Measurements from ENCODE around the gene BCAS2. TPM values are rescaled to one million over a fixed set of nuclear protein-coding genes. Genes with fewer than 3 reads are reported as not detected.

BCAS2 gene
- total RNA-seq, 1 experiment from 2014 or later, result 30.1 TPM

- Histone ChIP-seq H3K4me1 (0 out of 2 replicates have a peak, but pooled peaks cover 3% of the 10 kb centered on the region), H3K4me3 (ENCODE audit: low read depth, low read length) (no peak overlapping the region), H3K36me3 (ENCODE audit: control insufficient read depth, insufficient read depth, low read length) (no peaks in the 10 kb centered on the region), H3K9me3 (no peaks in the 10 kb centered on the region), H3K27me3 (replicated peaks; ENCODE audit: control insufficient read depth, insufficient read depth, low read length) (no peaks in the 10 kb centered on the region)
- POLR2A ChIA-PET, result no interaction called here
- TF ChIP-seq CTCF (IDR thresholded peaks at IDR 0.05; ENCODE audit: insufficient read depth in 1 of 2, low read depth in 1 of 2, low read length in 1 of 2, severe bottlenecking in 1 of 2, unreplicated experiment in 1 of 2), result no peak
- intact Hi-C loops (cut with micrococcal nuclease; ENCODE audit: unreplicated experiment), result no loop called here
- no TSS peak for BruUV-seq (replicated peaks)
- DNase-seq, result no peak
- peaks cover 9% of the 10 kb centered on the region for H3K36me3 Mint-ChIP-seq (ENCODE audit: insufficient read depth, unreplicated experiment)
- no peaks in the 10 kb centered on the region for H3K27me3 Mint-ChIP-seq (ENCODE audit: insufficient read depth, unreplicated experiment)
- H3K4me3 Mint-ChIP-seq (ENCODE audit: unreplicated experiment), result no peak overlapping the region
- H3K4me1 Mint-ChIP-seq (ENCODE audit: low read depth, unreplicated experiment), result no peaks in the 10 kb centered on the region
- H3K27ac Mint-ChIP-seq (ENCODE audit: unreplicated experiment), result no peak overlapping the region
- CTCF ChIA-PET, result no interaction called here
- H3K9me3 Mint-ChIP-seq (ENCODE audit: unreplicated experiment), result no peaks in the 10 kb centered on the region
These were observed 5.2 kb upstream of the BCAS2 start for GRCh38 chr1:114586513-114587047.

- Histone ChIP-seq H3K4me1 (0 out of 2 replicates have a peak, but pooled peaks cover 3% of the 10 kb centered on the region), H3K9me3 (no peaks in the 10 kb centered on the region), H3K36me3 (ENCODE audit: control insufficient read depth, insufficient read depth, low read length) (no peaks in the 10 kb centered on the region), H3K4me3 (ENCODE audit: low read depth, low read length) (no peak overlapping the region), H3K27me3 (replicated peaks; ENCODE audit: control insufficient read depth, insufficient read depth, low read length) (no peaks in the 10 kb centered on the region)
- Mint-ChIP-seq H3K27ac (ENCODE audit: unreplicated experiment) (no peak overlapping the region), H3K9me3 (ENCODE audit: unreplicated experiment) (no peaks in the 10 kb centered on the region), H3K4me1 (ENCODE audit: low read depth, unreplicated experiment) (no peaks in the 10 kb centered on the region), H3K36me3 (ENCODE audit: insufficient read depth, unreplicated experiment) (peaks cover 14% of the 10 kb centered on the region), H3K27me3 (ENCODE audit: insufficient read depth, unreplicated experiment) (no peaks in the 10 kb centered on the region), H3K4me3 (ENCODE audit: unreplicated experiment) (no peak overlapping the region)
- ChIA-PET CTCF (no interaction called here), POLR2A (no interaction called here)
- intact Hi-C loops (cut with micrococcal nuclease; ENCODE audit: unreplicated experiment), result no loop called here
- no peak for TF ChIP-seq CTCF (IDR thresholded peaks at IDR 0.05; ENCODE audit: insufficient read depth in 1 of 2, low read depth in 1 of 2, low read length in 1 of 2, severe bottlenecking in 1 of 2, unreplicated experiment in 1 of 2)
- BruUV-seq (replicated peaks), result no TSS peak
- no peak for DNase-seq
These were observed 3.8 kb upstream of the BCAS2 start for GRCh38 chr1:114585231-114585630.

- CTCF ChIA-PET, result no interaction called here
- no peaks in the 10 kb centered on the region for H3K27me3 Mint-ChIP-seq (ENCODE audit: insufficient read depth, unreplicated experiment)
- H3K9me3 Mint-ChIP-seq (ENCODE audit: unreplicated experiment), result no peaks in the 10 kb centered on the region
- H3K36me3 Mint-ChIP-seq (ENCODE audit: insufficient read depth, unreplicated experiment), result peaks cover 36% of the 10 kb centered on the region
- POLR2A ChIA-PET, result no interaction called here
- no peaks in the 10 kb centered on the region for H3K4me1 Mint-ChIP-seq (ENCODE audit: low read depth, unreplicated experiment)
- H3K4me3 ChIP-seq (ENCODE audit: low read depth, low read length), result no peak overlapping the region
- no TSS peak for BruUV-seq (replicated peaks)
- no peak overlapping the region for H3K27ac Mint-ChIP-seq (ENCODE audit: unreplicated experiment)
- DNase-seq, result no peak
- no peaks in the 10 kb centered on the region for H3K9me3 ChIP-seq
- intact Hi-C loops (cut with micrococcal nuclease; ENCODE audit: unreplicated experiment), result no loop called here
- H3K4me1 ChIP-seq, result no peaks in the 10 kb centered on the region
- no peak overlapping the region for H3K4me3 Mint-ChIP-seq (ENCODE audit: unreplicated experiment)
- H3K36me3 ChIP-seq (ENCODE audit: control insufficient read depth, insufficient read depth, low read length), result no peaks in the 10 kb centered on the region
- no peaks in the 10 kb centered on the region for H3K27me3 ChIP-seq (replicated peaks; ENCODE audit: control insufficient read depth, insufficient read depth, low read length)
- TF ChIP-seq CTCF (IDR thresholded peaks at IDR 0.05; ENCODE audit: insufficient read depth in 1 of 2, low read depth in 1 of 2, low read length in 1 of 2, severe bottlenecking in 1 of 2, unreplicated experiment in 1 of 2), result no peak
These were observed 7.0 kb downstream of the BCAS2 start for GRCh38 chr1:114574365-114574764.
